ENCODE data around the gene OR10K2. TPM values are rescaled to one million over a fixed set of nuclear protein-coding genes. Genes with fewer than 3 reads are reported as not detected.

The OR10K2 gene
- total RNA-seq, 1 experiment from 2014 or later, result not detected

Other genes starting within 250 kb of the OR10K2 start
- 3.8 to 4.7 TPM (median 3.9 TPM) in 3 replicates for gene CD1D, start 245.3 kb downstream of the OR10K2 start, total RNA-seq (2021)
- gene CD1A, start 171.8 kb downstream of the OR10K2 start, total RNA-seq (2021), result not detected in 3 replicates
- gene CD1C, start 136.3 kb downstream of the OR10K2 start, total RNA-seq (2021), result not detected in 3 replicates
- not detected in 3 replicates for gene CD1B, start 94.7 kb downstream of the OR10K2 start, total RNA-seq (2021)
- gene CD1E, start 72.3 kb downstream of the OR10K2 start, total RNA-seq (2021), result not detected in 3 replicates
- not detected in 3 replicates for gene OR10T2, start 26.8 kb downstream of the OR10K2 start, total RNA-seq (2021)
- gene OR10K1, start 35.6 kb upstream of the OR10K2 start, total RNA-seq (2021), result not detected in 3 replicates
- gene OR10R2, start 46.0 kb upstream of the OR10K2 start, total RNA-seq (2021), result not detected in 3 replicates
- not detected in 3 replicates for gene OR6Y1, start 128.2 kb upstream of the OR10K2 start, total RNA-seq (2021)
- gene OR6P1, start 144.3 kb upstream of the OR10K2 start, total RNA-seq (2021), result not detected in 3 replicates
- not detected in 3 replicates for gene OR10X1, start 153.7 kb upstream of the OR10K2 start, total RNA-seq (2021)
- gene OR10Z1, start 179.0 kb upstream of the OR10K2 start, total RNA-seq (2021), result not detected in 3 replicates

Measured in WTC11 (cell line).